GM23248 (cell line): ENCODE measurements around the gene MDM1.

Experiments used
- EZH2 ChIP-seq: fragments of 200-600 bp; sonication (generic); IDR thresholded peaks from 2 replicates; pipeline ENCODE4 v1.6.1; 2018; ENCODE audit warnings: antibody characterized with exemption, mild to moderate bottlenecking; ENCODE audit not compliant: insufficient read depth, poor library complexity, severe bottlenecking
- EZH2phosphoT487 ChIP-seq: fragments of 200-600 bp; sonication (generic); IDR thresholded peaks from 2 replicates; pipeline ENCODE4 v1.6.1; 2018; ENCODE audit warnings: antibody characterized with exemption, moderate library complexity, mild to moderate bottlenecking, low read depth; ENCODE audit not compliant: insufficient read depth

- TF ChIP-seq EZH2phosphoT487 (no peak), EZH2 (no peak)
These were observed 26.6 kb upstream of the MDM1 start for GRCh38 chr12:68358532-68359485.
